GM12878 (cell line): ENCODE data around the gene CHID1. TPM values are rescaled to one million over a fixed set of nuclear protein-coding genes. Genes with fewer than 3 reads are reported as not detected.

Experiments
- ATAC-seq: fragments of 200-7000 bp; cut with Tn5 transposase; 3 replicates; pipeline ENCODE4 v1.9.1; 2020; ENCODE audit warnings: mild to moderate bottlenecking, moderate library complexity
- BruUV-seq: library from RNA; stranded (reverse); fragments of 400-500 nt; replicated peaks from 2 replicates; lab custom pipeline; 2021; lab: Mats Ljungman, UMichigan
- CTCF ChIA-PET: fragments of 300-600 bp; sonication (Branson Sonifier 250); formaldehyde crosslinking; extraction: SDS; loops from one replicate; lab custom pipeline; 2021; ENCODE audit warnings: inconsistent platforms; lab: Yijun Ruan, JAX
- POLR2A ChIA-PET: fragments of 350-600 bp; formaldehyde crosslinking; extraction: SDS; loops from one replicate; lab custom pipeline; 2021; ENCODE audit warnings: inconsistent platforms; lab: Charles Lee
- RAD21 ChIA-PET: fragments of 300-600 bp; sonication (Branson Sonifier 250); formaldehyde crosslinking; loops from one replicate; lab custom pipeline; 2023; ENCODE audit warnings: antibody characterized with exemption; ENCODE audit not compliant: unreplicated experiment; lab: Charles Lee
- SMC1A ChIA-PET: fragments of 300-600 bp; sonication (Branson Sonifier 250); formaldehyde crosslinking; loops from one replicate; lab custom pipeline; 2023; ENCODE audit not compliant: unreplicated experiment, uncharacterized antibody; lab: Charles Lee
- DNase-seq: peaks from one replicate; pipeline ENCODE4 v3.0.0-alpha.2; 2011; ENCODE audit warnings: low read depth, low spot score
- FAIRE-seq: peaks from 3 replicates; lab custom pipeline; 2011; peaks lifted over from hg19 to GRCh38; lab: Jason Lieb, UNC
- H2AFZ ChIP-seq: 2 replicates; pipeline ENCODE4 v1.6.0; 2011; ENCODE audit warnings: low read depth, low read length, control low read depth; ENCODE audit not compliant: control insufficient read depth
- H3K27ac ChIP-seq: 2 replicates; pipeline ENCODE4 v1.5.1; 2011; ENCODE audit warnings: control low read depth; ENCODE audit not compliant: control insufficient read depth, insufficient read depth
- H3K27me3 ChIP-seq, 2 experiments: replicated peaks in 1 of 2; 2 replicates each; pipeline versions ENCODE4 v1.6.0 to v1.6.1; 2011; ENCODE audit warnings: low read length in 1 of 2; ENCODE audit not compliant: control insufficient read depth in 2 of 2, insufficient read depth in 2 of 2
- H3K36me3 ChIP-seq, 2 experiments: 2 replicates each; pipeline ENCODE4 v1.5.1; 2011; ENCODE audit warnings: low read length in 1 of 2; ENCODE audit not compliant: control insufficient read depth in 2 of 2, insufficient read depth in 2 of 2
- H3K4me1 ChIP-seq: 2 replicates; pipeline ENCODE4 v1.6.1; 2011; ENCODE audit warnings: mild to moderate bottlenecking, low read length, moderate library complexity, mixed read lengths; ENCODE audit not compliant: control insufficient read depth, insufficient read depth
- H3K4me2 ChIP-seq: 2 replicates; pipeline ENCODE4 v1.6.0; 2011; ENCODE audit warnings: control low read depth; ENCODE audit not compliant: control insufficient read depth, insufficient read depth
- H3K4me3 ChIP-seq: fragments of 200-600 bp; sonication (generic); 2 replicates; pipeline ENCODE4 v1.5.1; 2016
- H3K79me2 ChIP-seq: 2 replicates; pipeline ENCODE4 v1.6.0; 2011; ENCODE audit warnings: low read length; ENCODE audit not compliant: control insufficient read depth, insufficient read depth
- H3K9ac ChIP-seq: 2 replicates; pipeline ENCODE4 v1.8.0; 2011; ENCODE audit warnings: low read length, control low read depth, mixed read lengths; ENCODE audit not compliant: control insufficient read depth, insufficient read depth
- H3K9me3 ChIP-seq: replicated peaks from 3 replicates; pipeline ENCODE4 v1.5.1; 2011; ENCODE audit warnings: mild to moderate bottlenecking, low read length; ENCODE audit not compliant: control insufficient read depth, insufficient read depth
- H4K20me1 ChIP-seq: 2 replicates; pipeline ENCODE4 v1.6.0; 2011; ENCODE audit not compliant: control insufficient read depth, insufficient read depth
- CHD2 ChIP-seq: IDR thresholded peaks from 2 replicates; pipeline ENCODE4 v1.6.1; 2011; ENCODE audit warnings: low read depth, low read length, improper control_type of control experiment, borderline replicate concordance
- FOXM1 ChIP-seq: IDR thresholded peaks from 2 replicates; pipeline ENCODE4 v1.6.1; 2012; ENCODE audit warnings: low read depth, mild to moderate bottlenecking, inconsistent platforms, low read length, moderate library complexity
- HSF1 ChIP-seq: fragments of 150-350 bp; IDR thresholded peaks from 2 replicates; pipeline ENCODE4 v1.6.1; 2014; ENCODE audit warnings: mild to moderate bottlenecking, low read depth, low read length
- MYB ChIP-seq: fragments of 150-350 bp; IDR thresholded peaks from 2 replicates; pipeline ENCODE4 v1.6.1; 2014; ENCODE audit warnings: mild to moderate bottlenecking, low read depth, low read length, borderline replicate concordance
- ZNF384 ChIP-seq: IDR thresholded peaks from 2 replicates; pipeline ENCODE4 v1.6.1; 2012; ENCODE audit warnings: low read depth, mild to moderate bottlenecking, low read length, improper control_type of control experiment, borderline replicate concordance
- ZNF622 ChIP-seq: fragments of 450-650 bp; IDR thresholded peaks from 2 replicates; pipeline ENCODE4 v1.6.1; 2017; ENCODE audit warnings: mild to moderate bottlenecking, inconsistent platforms
- WGBS: methylation state at CpG from one replicate; pipeline ENCODE4 v1.1.6; 2016; ENCODE audit warnings: low lambda C conversion rate; ENCODE audit not compliant: insufficient replicate concordance, insufficient coverage; ENCODE audit errors: missing lambda C conversion rate; 5-methylcytosine and 5-hydroxymethylcytosine counted together
- in situ Hi-C: fragments of 300-500 bp; cut with MboI; formaldehyde crosslinking; loops from 9 replicates; pipeline ENCODE4 v1.14.3; 2018; ENCODE audit warnings: mixed read lengths
- intact Hi-C: fragments of 100-400 bp; cut with micrococcal nuclease; formaldehyde crosslinking; loops from one replicate; pipeline ENCODE4 v1.14.2; 2022; ENCODE audit not compliant: unreplicated experiment
- polyA plus RNA-seq, 11 experiments: library from polyadenylated mRNA; depleted of rRNA in 4 of 11; unstranded in 6 of 11; stranded (reverse) in 5 of 11; fragments of >200 nt; fragmentation: Nextera tagmentation in 4 of 11; fragmentation: Illumina TruSeq in 1 of 11; extraction: Ambion mirVana in 4 of 11; extraction: Trizol in 1 of 11; gene quantifications; 1 replicate in 1 of 11; 2 replicates in 10 of 11; pipeline versions ENCODE4 v1.2.1 to v1.2.3, GENCODE V29; 2011 to 2016; ENCODE audit warnings: inconsistent platforms in 2 of 11, missing spikeins in 2 of 11, low read depth in 1 of 11
- total RNA-seq, 4 experiments: library from RNA; depleted of rRNA in 3 of 4; stranded (reverse); fragments of >200 nt in 3 of 4; fragmentation: Illumina TruSeq in 1 of 4; extraction: Trizol in 1 of 4; gene quantifications; 2 replicates each; pipeline versions ENCODE4 v1.2.1 to v1.2.3, GENCODE V29; 2013 to 2021
- TF ChIP-seq, protein P1 (sequence below): IDR thresholded peaks from 2 replicates; pipeline ENCODE4 v1.6.1; 2011; ENCODE audit warnings: low read depth, mild to moderate bottlenecking, low read length, moderate library complexity, borderline replicate concordance; ENCODE audit errors: extremely low read depth
- TF ChIP-seq, protein P2 (sequence below): fragments of 450-650 bp; IDR thresholded peaks from 2 replicates; pipeline ENCODE4 v1.6.1; 2017; ENCODE audit warnings: mild to moderate bottlenecking, low read depth, inconsistent platforms; ENCODE audit not compliant: poor library complexity, severe bottlenecking
- TF ChIP-seq, protein P3 (sequence below): fragments of 450-650 bp; IDR thresholded peaks from 2 replicates; pipeline ENCODE4 v1.6.1; 2016; ENCODE audit warnings: mild to moderate bottlenecking, moderate library complexity, borderline replicate concordance

The CHID1 gene
- total and polyA plus RNA-seq, 10 of the 15 experiments (the other 5 are each of a cell fraction or from before 2014, with no cell fraction given), result 4.8 to 75.2 (median 30.1) TPM

- no peak overlapping the region for H3K9ac ChIP-seq
- ATAC-seq, result no peak
- no TSS peak for BruUV-seq
These were observed 3.6 kb upstream of the CHID1 start for GRCh38 chr11:914204-914603.

More at GRCh38 chr11:914204-914603, 3.6 kb upstream of the CHID1 start:
- no peak for DNase-seq
- H3K36me3 ChIP-seq, result no peaks in the 10 kb centered on the region
- in situ Hi-C loops (no loop called here), intact Hi-C loops (loop anchor here (5.0 kb wide), 1 partner anchor 72 kb away; the partner anchor contains the start of genes POLR2L and TSPAN4)
- no peaks in the 10 kb centered on the region for H3K9me3 ChIP-seq
- POLR2A ChIA-PET, result no interaction called here
- no peak overlapping the region for H3K4me3 ChIP-seq
- WGBS, result 41% methylated on average over 5 of the region's 5 CpGs
- H3K27ac ChIP-seq, result no peak overlapping the region
- RAD21 ChIA-PET, result no interaction called here
- H4K20me1 ChIP-seq, result no peaks in the 10 kb centered on the region
- SMC1A ChIA-PET, result no interaction called here
- CTCF ChIA-PET, result no interaction called here
- no peak for FAIRE-seq
- H3K27me3 ChIP-seq, result no peaks in the 10 kb centered on the region
- peaks cover 14% of the 10 kb centered on the region for H3K79me2 ChIP-seq
- TF ChIP-seq HSF1 (no peak), ZNF384 (no peak), FOXM1 (no peak), CHD2 (no peak), MYB (no peak), ZNF622 (no peak)
- TF ChIP-seq, protein P1, sequence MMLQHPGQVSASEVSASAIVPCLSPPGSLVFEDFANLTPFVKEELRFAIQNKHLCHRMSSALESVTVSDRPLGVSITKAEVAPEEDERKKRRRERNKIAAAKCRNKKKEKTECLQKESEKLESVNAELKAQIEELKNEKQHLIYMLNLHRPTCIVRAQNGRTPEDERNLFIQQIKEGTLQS, result no peak
- TF ChIP-seq, protein P2, sequence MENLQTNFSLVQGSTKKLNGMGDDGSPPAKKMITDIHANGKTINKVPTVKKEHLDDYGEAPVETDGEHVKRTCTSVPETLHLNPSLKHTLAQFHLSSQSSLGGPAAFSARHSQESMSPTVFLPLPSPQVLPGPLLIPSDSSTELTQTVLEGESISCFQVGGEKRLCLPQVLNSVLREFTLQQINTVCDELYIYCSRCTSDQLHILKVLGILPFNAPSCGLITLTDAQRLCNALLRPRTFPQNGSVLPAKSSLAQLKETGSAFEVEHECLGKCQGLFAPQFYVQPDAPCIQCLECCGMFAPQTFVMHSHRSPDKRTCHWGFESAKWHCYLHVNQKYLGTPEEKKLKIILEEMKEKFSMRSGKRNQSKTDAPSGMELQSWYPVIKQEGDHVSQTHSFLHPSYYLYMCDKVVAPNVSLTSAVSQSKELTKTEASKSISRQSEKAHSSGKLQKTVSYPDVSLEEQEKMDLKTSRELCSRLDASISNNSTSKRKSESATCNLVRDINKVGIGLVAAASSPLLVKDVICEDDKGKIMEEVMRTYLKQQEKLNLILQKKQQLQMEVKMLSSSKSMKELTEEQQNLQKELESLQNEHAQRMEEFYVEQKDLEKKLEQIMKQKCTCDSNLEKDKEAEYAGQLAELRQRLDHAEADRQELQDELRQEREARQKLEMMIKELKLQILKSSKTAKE, result no peak
- TF ChIP-seq, protein P3, sequence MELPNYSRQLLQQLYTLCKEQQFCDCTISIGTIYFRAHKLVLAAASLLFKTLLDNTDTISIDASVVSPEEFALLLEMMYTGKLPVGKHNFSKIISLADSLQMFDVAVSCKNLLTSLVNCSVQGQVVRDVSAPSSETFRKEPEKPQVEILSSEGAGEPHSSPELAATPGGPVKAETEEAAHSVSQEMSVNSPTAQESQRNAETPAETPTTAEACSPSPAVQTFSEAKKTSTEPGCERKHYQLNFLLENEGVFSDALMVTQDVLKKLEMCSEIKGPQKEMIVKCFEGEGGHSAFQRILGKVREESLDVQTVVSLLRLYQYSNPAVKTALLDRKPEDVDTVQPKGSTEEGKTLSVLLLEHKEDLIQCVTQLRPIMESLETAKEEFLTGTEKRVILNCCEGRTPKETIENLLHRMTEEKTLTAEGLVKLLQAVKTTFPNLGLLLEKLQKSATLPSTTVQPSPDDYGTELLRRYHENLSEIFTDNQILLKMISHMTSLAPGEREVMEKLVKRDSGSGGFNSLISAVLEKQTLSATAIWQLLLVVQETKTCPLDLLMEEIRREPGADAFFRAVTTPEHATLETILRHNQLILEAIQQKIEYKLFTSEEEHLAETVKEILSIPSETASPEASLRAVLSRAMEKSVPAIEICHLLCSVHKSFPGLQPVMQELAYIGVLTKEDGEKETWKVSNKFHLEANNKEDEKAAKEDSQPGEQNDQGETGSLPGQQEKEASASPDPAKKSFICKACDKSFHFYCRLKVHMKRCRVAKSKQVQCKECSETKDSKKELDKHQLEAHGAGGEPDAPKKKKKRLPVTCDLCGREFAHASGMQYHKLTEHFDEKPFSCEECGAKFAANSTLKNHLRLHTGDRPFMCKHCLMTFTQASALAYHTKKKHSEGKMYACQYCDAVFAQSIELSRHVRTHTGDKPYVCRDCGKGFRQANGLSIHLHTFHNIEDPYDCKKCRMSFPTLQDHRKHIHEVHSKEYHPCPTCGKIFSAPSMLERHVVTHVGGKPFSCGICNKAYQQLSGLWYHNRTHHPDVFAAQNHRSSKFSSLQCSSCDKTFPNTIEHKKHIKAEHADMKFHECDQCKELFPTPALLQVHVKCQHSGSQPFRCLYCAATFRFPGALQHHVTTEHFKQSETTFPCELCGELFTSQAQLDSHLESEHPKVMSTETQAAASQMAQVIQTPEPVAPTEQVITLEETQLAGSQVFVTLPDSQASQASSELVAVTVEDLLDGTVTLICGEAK, result no peak
- H3K4me2 ChIP-seq, result no peak overlapping the region
- peaks cover 4% of the 10 kb centered on the region for H3K4me1 ChIP-seq
- no peak overlapping the region for H2AFZ ChIP-seq
